D721Med (cell line): ENCODE measurements around the gene IMPDH1.

ENCODE experiments used
- DNase-seq: peaks from one replicate; pipeline ENCODE4 v3.0.0; 2011; ENCODE audit warnings: low spot score; ENCODE audit not compliant: insufficient read length
- FAIRE-seq: peaks from 2 replicates; lab custom pipeline; 2011; peaks lifted over from hg19 to GRCh38; lab: Jason Lieb, UNC
- CTCF ChIP-seq: IDR thresholded peaks from 2 replicates; pipeline ENCODE4 v1.5.1; 2012; ENCODE audit warnings: mild to moderate bottlenecking, control low read depth; ENCODE audit not compliant: insufficient read depth; ENCODE audit errors: missing control alignments

Gene IMPDH1

GRCh38 chr7:128431754-128432153 is 22.0 kb upstream of the IMPDH1 start:
- FAIRE-seq (no peak), DNase-seq (no peak)
- TF ChIP-seq CTCF, result no peak

GRCh38 chr7:128431221-128431620 is 21.4 kb upstream of the IMPDH1 start:
- DNase-seq, result no peak
- FAIRE-seq, result no peak
- no peak for TF ChIP-seq CTCF

- no peak for TF ChIP-seq CTCF
- FAIRE-seq (no peak), DNase-seq (no peak)
Measured at GRCh38 chr7:128430207-128430606, 20.4 kb upstream of the IMPDH1 start.

- peak; percentile 76 for TF ChIP-seq CTCF
- DNase-seq, result no peak
- no peak for FAIRE-seq
Measured at GRCh38 chr7:128427289-128427891, 17.6 kb upstream of the IMPDH1 start.

- peak; percentile 73 for DNase-seq
- FAIRE-seq, result no peak
- peak; percentile 97 for TF ChIP-seq CTCF
Measured at GRCh38 chr7:128425850-128426249, 16.1 kb upstream of the IMPDH1 start.

GRCh38 chr7:128424686-128425275 is 15.0 kb upstream of the IMPDH1 start:
- DNase-seq, result no peak
- no peak for TF ChIP-seq CTCF
- FAIRE-seq, result no peak

GRCh38 chr7:128422842-128423241 is 13.1 kb upstream of the IMPDH1 start:
- FAIRE-seq, result no peak
- TF ChIP-seq CTCF, result no peak
- DNase-seq, result no peak
